ENCODE data around the gene PSMC5. TPM values are rescaled to one million over a fixed set of nuclear protein-coding genes. Genes with fewer than 3 reads are reported as not detected.
"Not testable (repeated sequence)": the region's sequence is repeated elsewhere in the genome, so short reads cannot be mapped to it uniquely, and the experiment has no call there.

PSMC5 gene
- total RNA-seq (2014; rRNA removed; shearing (Covaris generic); ENCODE audit: low replicate concordance): 116 and 133 TPM in 2 replicates

GRCh38 chr17:63827002-63827800, at the start of gene PSMC5, which contains the start of gene FTSJ3:
Gene PSMC5, plus strand, starts transcription at chr17:63827431. Its CDS starts 60 bp downstream, at chr17:63827491.
Gene FTSJ3, minus strand, starts transcription at chr17:63827663. Its CDS starts 761 bp downstream, at chr17:63826902.
- Histone ChIP-seq H3K4me3 (peak within 1 kb of the TSS; percentile 92), H3K27me3 (no peaks in the 10 kb centered on the region), H3K9me3 (no peaks in the 10 kb centered on the region), H3K36me3 (peaks cover 87% of the 10 kb centered on the region)
- peak; percentile 96 for DNase-seq

GRCh38 chr17:63780507-63780906, 46.7 kb upstream of the PSMC5 start:
- Histone ChIP-seq H3K27me3 (no peaks in the 10 kb centered on the region), H3K4me3 (no peak overlapping the region), H3K9me3 (no peaks in the 10 kb centered on the region), H3K36me3 (peaks cover 98% of the 10 kb centered on the region)
- no peak for DNase-seq

GRCh38 chr17:63780928-63781327, 46.3 kb upstream of the PSMC5 start:
- no peak for DNase-seq
- peaks cover 97% of the 10 kb centered on the region for H3K36me3 ChIP-seq
- no peaks in the 10 kb centered on the region for H3K27me3 ChIP-seq
- H3K9me3 ChIP-seq: no peaks in the 10 kb centered on the region
- no peak overlapping the region for H3K4me3 ChIP-seq

GRCh38 chr17:63783522-63783921, 43.7 kb upstream of the PSMC5 start:
- no peaks in the 10 kb centered on the region for H3K9me3 ChIP-seq
- peaks cover 94% of the 10 kb centered on the region for H3K36me3 ChIP-seq
- DNase-seq: no peak
- no peak overlapping the region for H3K4me3 ChIP-seq
- H3K27me3 ChIP-seq: no peaks in the 10 kb centered on the region

GRCh38 chr17:63785556-63785955, 41.7 kb upstream of the PSMC5 start:
- Histone ChIP-seq H3K36me3 (peaks cover 93% of the 10 kb centered on the region), H3K27me3 (no peaks in the 10 kb centered on the region), H3K4me3 (no peak overlapping the region), H3K9me3 (no peaks in the 10 kb centered on the region)
- no peak for DNase-seq

GRCh38 chr17:63786117-63786516, 41.1 kb upstream of the PSMC5 start:
- Histone ChIP-seq H3K36me3 (peaks cover 93% of the 10 kb centered on the region), H3K4me3 (no peak overlapping the region), H3K27me3 (no peaks in the 10 kb centered on the region), H3K9me3 (no peaks in the 10 kb centered on the region)
- no peak for DNase-seq

GRCh38 chr17:63786971-63787711, 40.1 kb upstream of the PSMC5 start:
- DNase-seq: no peak
- H3K9me3 ChIP-seq: no peaks in the 10 kb centered on the region
- no peak overlapping the region for H3K4me3 ChIP-seq
- no peaks in the 10 kb centered on the region for H3K27me3 ChIP-seq
- H3K36me3 ChIP-seq: peaks cover 93% of the 10 kb centered on the region

DNA sequence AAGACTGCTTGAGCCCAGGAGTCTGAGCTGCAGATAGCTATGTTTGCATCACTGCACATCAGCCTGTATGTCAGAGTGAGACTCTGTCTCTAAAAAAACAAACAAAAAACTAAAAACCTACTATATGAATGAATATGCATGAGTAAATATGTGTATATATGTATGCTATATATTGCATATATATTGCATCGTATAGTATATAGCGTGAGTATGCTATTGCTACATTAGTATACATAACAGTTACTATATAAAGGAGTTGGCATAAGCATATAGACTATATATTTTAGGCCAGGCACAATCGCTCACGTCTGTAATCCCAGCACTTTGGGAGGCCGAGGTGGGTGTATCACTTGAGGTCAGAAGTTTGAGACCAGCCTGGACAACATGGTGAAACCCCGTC, 37.2 kb upstream of the PSMC5 start:
- no peaks in the 10 kb centered on the region for H3K27me3 ChIP-seq
- H3K4me3 ChIP-seq: no peak overlapping the region
- peaks cover 89% of the 10 kb centered on the region for H3K36me3 ChIP-seq
- H3K9me3 ChIP-seq: no peaks in the 10 kb centered on the region
- DNase-seq: no peak

GRCh38 chr17:63792055-63792729, 35.0 kb upstream of the PSMC5 start:
- peaks cover 88% of the 10 kb centered on the region for H3K36me3 ChIP-seq

GRCh38 chr17:63796375-63796774, 30.9 kb upstream of the PSMC5 start:
- DNase-seq, H3K4me3 ChIP-seq, H3K27me3 ChIP-seq, H3K9me3 ChIP-seq: not testable (repeated sequence)
- H3K36me3 ChIP-seq: peaks cover 92% of the 10 kb centered on the region

More at GRCh38 chr17:63792055-63792729, 35.0 kb upstream of the PSMC5 start:
- Histone ChIP-seq H3K4me3 (no peak overlapping the region), H3K27me3 (no peaks in the 10 kb centered on the region), H3K9me3 (no peaks in the 10 kb centered on the region)
- DNase-seq: no peak

- H3K36me3 ChIP-seq: peaks cover 93% of the 10 kb centered on the region
- no peaks in the 10 kb centered on the region for H3K9me3 ChIP-seq
- DNase-seq: no peak
Observed at GRCh38 chr17:63798572-63799106, 28.6 kb upstream of the PSMC5 start.

DNA sequence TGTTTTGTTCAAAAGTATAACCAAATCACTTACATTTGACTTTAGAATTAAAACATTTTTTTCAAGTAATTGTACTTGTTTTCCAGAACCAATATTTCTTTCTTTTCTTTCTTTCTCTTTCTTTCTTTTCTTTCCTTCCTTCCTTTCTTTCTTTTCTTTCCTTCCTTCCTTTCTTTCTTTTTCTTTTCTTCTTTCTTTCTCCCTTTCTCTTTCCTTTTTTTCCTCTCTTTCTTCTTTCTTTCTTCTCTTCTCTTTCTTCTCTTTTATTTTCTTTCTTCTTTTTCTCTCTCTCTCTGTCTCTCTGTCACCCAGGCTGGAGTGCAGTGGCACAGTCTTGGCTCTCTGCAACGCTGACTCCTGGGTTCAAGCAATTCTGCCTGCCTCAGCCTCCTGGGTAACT, 26.4 kb upstream of the PSMC5 start:
- no peaks in the 10 kb centered on the region for H3K27me3 ChIP-seq
- no peak for DNase-seq
- H3K36me3 ChIP-seq: peaks cover 95% of the 10 kb centered on the region

More at GRCh38 chr17:63798572-63799106, 28.6 kb upstream of the PSMC5 start:
- H3K27me3 ChIP-seq: no peaks in the 10 kb centered on the region
- no peak overlapping the region for H3K4me3 ChIP-seq

DNA sequence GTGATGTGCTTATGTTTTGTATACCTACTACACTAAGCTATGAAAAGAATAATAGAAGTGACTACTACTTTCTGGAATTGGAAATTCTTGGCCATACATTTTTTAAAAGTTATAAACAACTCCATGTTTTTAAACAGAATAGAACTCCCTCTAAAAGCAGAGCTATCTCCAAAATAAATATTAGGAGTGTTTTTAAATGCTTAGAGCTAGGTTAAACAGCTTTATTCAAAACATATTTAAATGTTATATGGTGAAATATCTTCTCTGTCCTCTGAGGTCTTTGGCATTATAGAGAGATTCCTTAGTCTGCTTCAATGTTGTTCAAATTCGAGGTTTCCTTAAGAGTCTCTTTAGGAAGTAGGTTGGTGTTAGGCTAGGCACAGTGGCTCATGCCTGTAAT, 22.9 kb upstream of the PSMC5 start:
- no peak for DNase-seq
- H3K36me3 ChIP-seq: peaks cover 99% of the 10 kb centered on the region

More for the DNA sequence above, 26.4 kb upstream of the PSMC5 start:
- no peaks in the 10 kb centered on the region for H3K9me3 ChIP-seq
- no peak overlapping the region for H3K4me3 ChIP-seq

DNA sequence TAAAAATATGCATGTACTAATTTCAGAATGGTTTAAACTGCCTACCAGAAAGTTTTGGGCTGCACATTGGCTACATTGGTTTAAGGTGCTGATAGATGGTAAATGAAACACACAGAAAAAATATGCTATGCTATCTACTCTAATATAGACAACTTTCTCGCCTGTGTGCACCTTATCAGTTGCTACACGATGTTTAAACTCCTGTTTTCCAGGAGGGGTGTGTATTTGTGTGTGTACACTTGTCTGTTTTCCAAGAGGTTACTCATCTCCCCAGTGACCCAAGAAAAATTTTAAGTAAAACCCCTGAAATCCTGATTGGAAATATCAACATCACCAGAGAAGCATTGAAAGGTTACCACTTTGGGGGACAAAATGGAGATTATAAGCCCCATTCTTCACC, 21.6 kb upstream of the PSMC5 start:
- Histone ChIP-seq H3K27me3 (no peaks in the 10 kb centered on the region), H3K4me3 (no peak overlapping the region), H3K36me3 (peaks cover 98% of the 10 kb centered on the region), H3K9me3 (no peaks in the 10 kb centered on the region)
- no peak for DNase-seq

More for the DNA sequence above, 22.9 kb upstream of the PSMC5 start:
- H3K27me3 ChIP-seq: no peaks in the 10 kb centered on the region
- H3K9me3 ChIP-seq: no peaks in the 10 kb centered on the region
- no peak overlapping the region for H3K4me3 ChIP-seq

DNA sequence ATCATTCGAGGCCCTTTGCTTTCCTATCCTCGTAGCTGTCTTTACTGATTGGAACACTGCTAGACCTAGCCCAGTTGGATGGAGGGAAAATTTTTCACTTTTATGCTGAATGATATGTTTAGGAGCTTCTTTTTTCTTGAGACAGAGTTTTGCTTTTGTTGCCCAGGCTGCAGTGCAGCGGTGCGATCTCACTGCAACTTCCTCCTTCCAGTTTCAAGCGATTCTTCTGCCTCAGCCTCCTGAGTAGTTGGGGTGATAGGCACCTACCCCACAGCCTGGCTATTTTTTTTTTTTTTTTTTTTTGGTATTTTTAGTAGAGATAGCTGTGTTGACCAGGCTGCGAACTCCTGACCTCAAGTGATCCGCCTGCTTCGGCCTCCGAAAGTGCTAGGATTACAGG, 17.3 kb upstream of the PSMC5 start:
- Histone ChIP-seq H3K27me3 (no peaks in the 10 kb centered on the region), H3K9me3 (no peaks in the 10 kb centered on the region), H3K4me3 (no peak overlapping the region), H3K36me3 (peaks cover 95% of the 10 kb centered on the region)
- no peak for DNase-seq

DNA sequence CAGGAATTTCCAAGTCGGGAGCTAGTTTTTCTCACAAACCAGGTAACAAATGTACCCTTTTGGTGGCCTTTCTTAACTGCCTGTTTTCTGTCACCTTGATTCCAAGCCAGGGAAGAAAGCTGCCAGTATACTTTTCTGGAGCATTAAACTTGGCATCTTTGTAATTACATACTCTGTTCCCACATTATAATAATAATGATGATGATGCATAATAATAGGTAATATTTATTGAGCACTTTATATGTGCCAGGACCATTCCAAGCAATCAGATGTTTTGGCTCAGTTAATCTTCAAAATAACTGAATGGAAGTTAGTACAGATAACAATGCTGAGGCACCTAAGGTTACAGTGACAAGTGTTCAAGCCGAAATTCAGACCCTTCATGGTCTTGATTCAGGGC, 11.1 kb upstream of the PSMC5 start:
- H3K36me3 ChIP-seq: peaks cover 94% of the 10 kb centered on the region
- DNase-seq: no peak
- H3K9me3 ChIP-seq: no peaks in the 10 kb centered on the region
- H3K27me3 ChIP-seq: no peaks in the 10 kb centered on the region
- no peak overlapping the region for H3K4me3 ChIP-seq

GRCh38 chr17:63816669-63817068, 10.6 kb upstream of the PSMC5 start:
- DNase-seq: no peak
- Histone ChIP-seq H3K4me3 (no peak overlapping the region), H3K36me3 (peaks cover 94% of the 10 kb centered on the region)

More at GRCh38 chr17:63816669-63817068, 10.6 kb upstream of the PSMC5 start:
- no peaks in the 10 kb centered on the region for H3K27me3 ChIP-seq
- H3K9me3 ChIP-seq: no peaks in the 10 kb centered on the region

All from MG63 (cell line).